HG02938 (cell line): Measurements from ENCODE around the gene CRNKL1.
"Not testable (repeated sequence)": the region's sequence is repeated elsewhere in the genome, so short reads cannot be mapped to it uniquely, and the experiment has no call there.

Experiments used
- ATAC-seq: cut with Tn5 transposase; IDR thresholded peaks from one replicate; pipeline ENCODE4 v1.9.1; 2021; ENCODE audit warnings: mild to moderate bottlenecking, moderate library complexity; ENCODE audit not compliant: unreplicated experiment

The CRNKL1 gene

DNA sequence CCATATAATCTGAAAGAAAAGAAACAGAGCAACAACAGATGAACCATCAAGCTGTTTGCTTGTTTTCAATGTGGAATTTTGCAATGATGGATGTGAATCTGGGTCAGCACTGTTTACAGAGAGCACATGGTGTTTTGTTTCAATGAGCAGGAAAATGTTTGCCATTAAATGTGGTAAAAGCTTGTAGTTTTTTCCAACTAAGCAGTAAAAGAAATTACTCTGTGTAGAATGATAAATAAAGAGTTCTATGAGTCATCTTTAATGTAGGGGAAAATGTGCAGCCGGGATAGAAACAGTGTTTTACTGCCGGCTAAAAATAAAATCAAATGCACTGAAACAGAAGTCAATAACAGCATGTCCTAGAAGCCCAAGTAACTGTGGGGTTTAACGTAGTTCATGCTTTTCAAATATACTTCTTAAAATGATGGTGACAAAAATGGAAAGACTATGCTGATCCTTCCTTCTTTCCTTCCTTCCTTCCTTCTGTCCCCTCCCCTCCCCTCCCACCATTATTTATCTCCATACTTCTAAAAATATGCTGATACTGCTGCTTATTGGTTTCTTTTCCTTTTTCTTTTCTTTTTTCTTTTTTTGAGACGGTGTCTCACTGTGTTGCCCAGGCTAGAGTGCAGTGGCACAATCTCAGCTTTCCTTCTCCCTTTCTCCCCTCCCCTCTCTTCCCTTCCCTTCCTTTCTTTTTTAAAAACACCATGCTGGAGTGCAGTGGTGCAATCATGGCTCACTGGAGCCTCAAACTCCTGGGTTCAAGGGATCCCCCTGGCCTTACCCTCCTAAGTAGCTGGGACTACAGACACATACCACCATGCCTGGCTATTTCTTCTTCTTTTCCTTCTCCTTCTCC is 41.4 kb downstream of the CRNKL1 start:
- no peak for ATAC-seq

DNA sequence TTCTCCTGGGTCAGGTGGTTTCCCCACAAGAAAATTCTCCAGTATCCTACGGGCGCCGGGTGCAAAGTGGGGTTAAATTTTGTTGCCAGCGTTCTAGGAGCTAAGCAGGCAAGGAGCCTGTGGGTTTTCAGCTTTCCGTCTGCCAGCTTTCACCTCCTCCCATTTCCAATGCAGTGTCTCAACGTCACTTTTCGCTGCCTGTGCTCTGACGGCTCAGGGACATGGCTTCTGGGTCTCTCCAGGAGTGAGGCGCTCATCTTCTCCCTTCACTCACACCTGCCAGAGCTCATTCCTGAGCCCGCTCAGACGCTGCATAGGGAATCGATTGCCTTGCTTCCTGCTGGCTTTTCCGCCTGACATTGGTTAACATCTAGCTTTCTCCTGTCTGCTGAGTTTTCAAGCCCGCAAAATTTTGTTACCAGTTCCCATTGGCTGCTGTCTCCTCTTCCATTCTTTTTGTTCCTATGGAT is 42.4 kb downstream of the CRNKL1 start:
- ATAC-seq = no peak

DNA sequence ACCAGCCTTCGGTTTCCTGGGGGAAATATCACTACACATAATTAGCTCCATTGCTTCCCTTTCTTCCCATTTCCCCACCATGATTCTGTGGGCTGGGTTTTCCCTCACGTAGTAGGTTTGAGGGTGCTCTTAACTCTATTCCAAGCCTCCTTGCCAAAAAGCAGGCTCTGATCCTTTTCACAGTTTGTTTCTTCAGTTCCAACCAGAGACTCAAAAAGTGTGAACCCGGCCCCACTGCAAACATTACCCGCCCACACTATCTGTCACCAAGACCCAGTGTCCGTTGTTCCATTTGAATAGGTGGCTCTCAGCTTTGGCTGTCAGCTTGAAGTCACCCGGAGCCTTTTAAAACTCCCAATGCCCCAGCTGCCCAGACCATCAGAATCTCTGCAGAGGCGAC is 46.9 kb downstream of the CRNKL1 start:
- no peak for ATAC-seq

DNA sequence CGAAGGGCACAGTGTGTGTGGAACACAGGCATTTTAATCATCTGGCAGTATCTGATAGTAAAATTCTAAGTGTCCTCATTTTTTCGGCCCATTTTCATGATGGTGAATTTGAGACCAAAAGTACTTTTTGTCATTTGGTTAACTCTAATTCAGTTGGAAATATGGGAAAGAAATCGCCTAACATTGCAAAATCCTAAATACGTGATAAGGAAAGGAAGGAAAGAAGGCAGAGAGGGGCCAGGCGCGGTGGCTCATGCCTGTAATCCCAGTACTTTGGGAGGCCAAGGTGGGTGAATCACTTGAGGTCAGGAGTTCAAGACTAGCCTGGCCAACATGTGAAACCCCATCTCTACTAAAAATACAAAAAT is 48.3 kb downstream of the CRNKL1 start:
- ATAC-seq = not testable (repeated sequence)

GRCh38 chr20:20003031-20003954 is 49.0 kb downstream of the CRNKL1 start:
- ATAC-seq = no peak

- no peak for ATAC-seq
Observed at GRCh38 chr20:20002101-20002998, 49.9 kb downstream of the CRNKL1 start.

DNA sequence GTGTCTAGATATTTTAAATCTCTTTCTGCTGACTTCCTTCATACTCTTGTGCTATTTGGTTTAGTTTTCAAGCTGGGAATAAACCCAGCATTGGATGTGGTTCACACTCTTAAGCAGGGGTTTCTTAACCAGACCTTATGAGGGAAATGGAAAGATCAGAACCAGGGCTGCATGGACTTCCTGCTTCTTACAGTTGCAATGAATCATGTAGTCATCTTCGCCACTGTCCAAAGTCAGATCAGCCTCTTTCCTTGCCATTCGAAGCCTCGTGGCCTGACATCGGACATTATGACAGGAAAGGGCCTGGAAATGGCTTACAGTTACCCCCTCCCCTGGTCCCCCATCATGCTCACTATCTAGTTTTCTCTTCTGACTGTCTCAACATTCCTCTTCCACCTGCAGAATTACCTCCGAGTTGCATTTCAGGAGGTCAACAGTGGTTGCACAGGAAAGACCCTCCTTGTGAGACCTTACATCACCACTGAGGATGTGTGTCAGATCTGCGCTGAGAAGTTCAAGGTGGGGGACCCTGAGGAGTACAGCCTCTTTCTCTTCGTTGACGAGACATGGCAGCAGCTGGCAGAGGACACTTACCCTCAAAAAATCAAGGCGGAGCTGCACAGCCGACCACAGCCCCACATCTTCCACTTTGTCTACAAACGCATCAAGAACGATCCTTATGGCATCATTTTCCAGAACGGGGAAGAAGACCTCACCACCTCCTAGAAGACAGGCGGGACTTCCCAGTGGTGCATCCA is 51.9 kb downstream of the CRNKL1 start:
- no peak for ATAC-seq

- ATAC-seq = no peak
Observed at GRCh38 chr20:19998990-19999705, 53.1 kb downstream of the CRNKL1 start.

DNA sequence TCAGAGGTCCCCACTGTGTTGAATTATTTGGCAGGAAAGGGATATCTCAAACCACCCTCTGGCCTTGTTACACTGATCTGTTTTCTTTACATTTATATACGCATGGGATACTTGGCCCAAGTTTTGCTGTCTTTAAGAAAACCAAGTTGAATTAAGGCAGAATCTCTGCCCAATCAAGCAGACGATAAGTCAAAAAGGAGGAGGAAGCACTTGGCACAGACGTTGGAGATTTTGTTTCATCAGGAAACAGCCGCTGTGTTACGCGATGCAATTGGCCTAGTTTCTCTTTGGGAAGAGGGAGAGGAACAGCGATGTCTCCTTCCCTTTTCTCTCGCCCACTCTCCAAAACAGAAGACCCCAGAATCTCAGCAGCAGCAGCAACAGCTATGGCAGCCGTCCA is 55.3 kb downstream of the CRNKL1 start:
- ATAC-seq = no peak

GRCh38 chr20:19996222-19996621 is 56.0 kb downstream of the CRNKL1 start:
- ATAC-seq = no peak

DNA sequence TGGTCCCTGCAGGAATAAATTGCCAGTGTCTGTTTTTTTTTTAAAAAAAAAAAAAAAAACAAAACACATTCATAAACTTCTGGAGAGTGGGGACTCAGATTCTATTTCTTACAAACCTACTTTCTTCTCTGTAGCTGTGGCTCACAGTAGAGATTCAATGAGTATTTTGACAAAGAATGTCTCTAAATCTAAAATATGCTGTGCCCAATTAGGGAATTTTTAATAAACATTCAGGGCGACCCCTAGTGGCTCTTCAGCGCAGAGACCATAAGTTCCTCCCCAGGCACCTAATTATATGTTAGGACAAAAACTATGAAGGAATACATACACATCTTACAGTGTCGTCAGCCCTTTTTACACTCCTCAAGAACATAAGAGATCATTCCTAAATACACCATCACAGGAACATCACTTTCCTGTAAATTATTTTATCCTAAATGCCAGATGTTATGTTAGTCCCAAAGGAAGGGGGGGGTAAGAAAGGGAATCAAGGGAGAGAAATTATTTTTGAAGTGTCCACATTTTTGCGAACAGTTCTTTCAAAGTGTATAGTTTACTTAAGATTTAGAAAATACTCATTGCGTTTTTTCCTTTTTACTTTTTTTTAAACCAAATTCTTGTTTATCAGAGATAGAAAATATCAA is 56.9 kb downstream of the CRNKL1 start:
- ATAC-seq = no peak

GRCh38 chr20:19993958-19994669 is 58.2 kb downstream of the CRNKL1 start:
- ATAC-seq = no peak

- no peak for ATAC-seq
Observed at GRCh38 chr20:19992996-19993908, 59.0 kb downstream of the CRNKL1 start.

- ATAC-seq = no peak
Observed at GRCh38 chr20:19991854-19992253, 60.4 kb downstream of the CRNKL1 start.

DNA sequence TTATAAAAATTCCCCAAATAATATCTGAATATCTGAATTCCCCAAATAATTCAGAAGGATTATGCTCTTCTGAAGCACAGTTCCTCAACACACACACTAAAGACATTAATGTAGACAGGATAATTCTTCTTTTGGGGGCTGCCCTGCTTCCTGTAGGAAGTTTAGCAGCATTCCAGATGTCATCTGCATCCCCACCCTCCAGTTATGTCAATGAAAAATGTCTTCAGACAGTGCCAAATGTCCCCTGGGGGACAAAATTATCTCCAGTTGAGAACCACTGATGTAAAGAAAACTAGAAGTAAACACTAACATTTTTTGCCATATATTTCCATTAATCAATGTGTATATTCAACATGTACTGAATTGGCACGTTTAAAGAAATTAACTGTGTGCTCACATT is 61.0 kb downstream of the CRNKL1 start:
- ATAC-seq = no peak

DNA sequence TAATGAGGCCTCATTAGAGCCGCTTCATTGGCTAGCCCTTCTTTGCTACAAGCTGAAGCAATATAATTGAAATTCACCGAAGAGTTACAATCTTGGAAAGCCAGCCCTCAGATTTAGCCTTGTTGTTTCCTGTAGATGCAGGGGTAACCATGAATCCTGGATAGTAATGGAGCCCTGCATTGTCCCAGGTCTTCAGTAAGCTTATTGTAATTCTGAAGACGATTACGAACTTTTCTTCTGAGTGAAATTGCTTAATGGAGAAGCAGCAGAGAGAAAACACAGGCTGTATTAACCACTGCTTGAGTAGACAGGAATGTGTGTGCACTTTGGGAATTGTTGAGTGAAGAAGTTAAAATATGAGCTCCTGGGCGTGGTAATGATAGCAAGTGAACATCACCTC is 61.4 kb downstream of the CRNKL1 start:
- no peak for ATAC-seq

DNA sequence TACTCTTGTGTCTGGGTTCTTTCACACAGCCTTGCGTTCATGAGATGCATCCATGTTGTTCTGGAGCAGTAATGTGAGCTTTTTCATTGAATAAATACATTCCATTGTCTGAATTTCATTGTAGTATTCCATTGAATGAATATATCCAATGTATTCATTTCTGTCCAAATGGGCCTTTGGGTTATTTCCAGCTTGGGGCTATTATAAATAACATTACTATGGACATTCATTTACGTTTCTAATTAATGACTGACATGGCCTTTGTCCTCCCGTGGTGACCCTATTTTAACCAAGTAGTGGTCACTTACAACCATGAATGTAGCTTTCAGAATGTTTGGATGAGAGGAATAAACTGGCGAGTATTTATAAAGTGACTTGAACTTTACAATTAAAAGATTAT is 65.2 kb downstream of the CRNKL1 start:
- ATAC-seq = no peak
